Lower leg skin (tissue), 3 donors: ENCODE measurements around the gene PPFIBP2.

Source experiments
- CTCF ChIP-seq, 3 donors: fragments of 450-650 bp; IDR thresholded peaks; one replicate each; pipeline ENCODE4 v1.5.1; 2016; ENCODE audit warnings: antibody characterized with exemption in 3 of 3, mild to moderate bottlenecking in 3 of 3, moderate library complexity in 2 of 3
- POLR2A ChIP-seq, 2 donors: fragments of 450-650 bp; IDR thresholded peaks; one replicate each; pipeline ENCODE4 v1.6.1; 2016 to 2017; ENCODE audit warnings: antibody characterized with exemption in 2 of 2, mild to moderate bottlenecking in 1 of 2, moderate library complexity in 1 of 2

- no peak for TF ChIP-seq CTCF (IDR thresholded peaks at IDR 0.05)
- no peak for TF ChIP-seq POLR2A (IDR thresholded peaks at IDR 0.05)
Measured at GRCh38 chr11:7579361-7579791, 65.6 kb downstream of the PPFIBP2 start.
